NCI-H2227 (cell line): ENCODE results near the gene FCHSD2.
A peak's percentile ranks its signal among the peaks of the same experiment; 100 is the strongest.
"Not testable (repeated sequence)": the region's sequence is repeated elsewhere in the genome, so short reads cannot be mapped to it uniquely, and the experiment has no call there.

Experiments
- DNase-seq: peaks from one replicate; lab custom pipeline; 2025; ENCODE audit not compliant: unreplicated experiment; lab: John Stamatoyannopoulos, UW

The FCHSD2 gene

DNA sequence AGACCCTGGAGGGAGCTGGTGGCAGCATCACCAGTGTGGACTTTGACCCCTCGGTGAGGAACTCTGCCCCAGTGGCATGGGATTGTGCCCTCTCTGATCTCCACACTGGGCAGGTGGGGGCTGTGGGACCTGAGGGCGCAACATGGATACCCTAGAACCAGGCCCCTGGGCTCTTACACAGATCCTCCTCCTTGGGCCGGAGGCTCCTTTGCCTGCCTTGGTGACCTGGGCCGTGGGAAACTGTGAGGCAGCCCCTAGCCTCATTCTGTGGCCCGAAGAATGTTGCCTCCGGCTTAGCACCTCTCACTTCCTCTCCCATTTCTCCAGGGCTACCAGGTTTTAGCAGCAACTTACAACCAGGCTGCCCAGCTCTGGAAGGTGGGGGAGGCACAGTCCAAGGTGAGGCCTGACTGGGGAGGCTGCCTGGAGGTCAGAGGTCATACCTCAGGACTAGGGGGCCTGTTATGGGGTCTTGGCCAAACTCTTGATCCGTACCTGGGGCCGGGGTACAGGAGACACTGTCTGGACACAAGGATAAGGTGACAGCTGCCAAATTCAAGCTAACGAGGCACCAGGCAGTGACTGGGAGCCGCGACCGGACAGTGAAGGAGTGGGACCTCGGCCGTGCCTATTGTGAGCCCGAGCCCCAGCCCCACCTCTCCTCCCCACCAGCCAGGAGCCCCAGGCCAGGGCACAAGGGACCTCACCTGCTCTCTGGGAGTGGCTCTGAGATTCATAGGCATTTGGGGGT is 315.8 kb downstream of the FCHSD2 start:
- no peak for DNase-seq

DNA sequence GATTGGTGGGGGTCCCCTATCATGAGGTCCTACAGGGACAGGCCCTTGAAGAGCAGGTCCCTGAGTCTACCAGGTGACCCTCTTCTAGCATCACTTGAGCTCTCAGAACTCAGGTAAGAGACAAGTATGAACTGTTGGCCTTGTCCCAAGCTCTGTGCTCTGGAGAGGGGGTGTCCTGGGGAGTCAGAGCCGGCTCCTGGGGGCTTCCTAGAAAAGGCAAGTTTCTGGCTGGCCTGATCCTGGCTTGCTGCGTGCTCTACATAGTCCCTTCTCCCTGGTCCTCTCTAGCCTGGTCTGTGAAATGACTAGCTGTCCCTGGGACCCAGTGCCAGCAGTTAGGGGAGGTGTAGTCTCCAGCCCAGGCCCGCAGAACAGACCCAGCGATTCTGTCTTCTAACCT is 316.5 kb downstream of the FCHSD2 start:
- DNase-seq, result no peak

GRCh38 chr11:72824811-72825505 is 317.2 kb downstream of the FCHSD2 start:
- no peak for DNase-seq

- no peak for DNase-seq
These were observed 318.1 kb downstream of the FCHSD2 start for GRCh38 chr11:72824020-72824419.

DNA sequence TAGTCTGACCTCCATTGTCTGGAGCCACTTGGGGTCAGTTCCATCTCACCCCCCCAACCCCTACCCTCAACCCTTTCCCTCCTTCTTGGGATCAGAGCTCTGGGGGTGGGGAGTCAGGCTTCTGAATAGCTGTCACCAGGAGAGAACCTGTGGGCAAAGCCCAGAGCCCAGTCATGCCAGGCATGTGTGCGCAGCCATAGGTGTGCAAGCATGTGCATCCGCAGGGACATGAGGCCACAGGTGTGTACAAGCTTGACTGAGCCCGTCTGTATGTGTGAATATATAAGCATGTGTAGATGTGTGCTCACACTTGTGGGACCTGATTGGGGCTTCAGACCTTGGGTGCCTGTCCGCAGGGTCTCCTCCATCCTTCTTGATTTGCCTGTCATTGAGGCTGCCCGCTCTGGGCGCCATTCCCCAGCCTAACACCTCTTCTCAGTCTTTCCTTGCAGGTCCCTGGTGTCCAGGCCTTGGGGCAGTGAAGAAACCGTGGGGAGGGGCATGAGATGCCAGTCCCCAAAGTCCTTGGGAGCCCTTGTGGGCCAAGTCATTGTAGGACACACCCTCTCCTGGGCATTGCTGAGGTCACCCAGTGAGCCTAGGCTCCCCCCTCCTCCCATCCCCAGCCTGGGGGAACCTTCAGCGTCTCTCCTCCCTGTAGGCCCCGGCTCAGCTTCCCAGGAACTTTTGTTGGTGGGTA is 318.9 kb downstream of the FCHSD2 start:
- DNase-seq, result no peak

GRCh38 chr11:72821920-72822799 is 320.0 kb downstream of the FCHSD2 start:
- DNase-seq, result peak; percentile 99

DNA sequence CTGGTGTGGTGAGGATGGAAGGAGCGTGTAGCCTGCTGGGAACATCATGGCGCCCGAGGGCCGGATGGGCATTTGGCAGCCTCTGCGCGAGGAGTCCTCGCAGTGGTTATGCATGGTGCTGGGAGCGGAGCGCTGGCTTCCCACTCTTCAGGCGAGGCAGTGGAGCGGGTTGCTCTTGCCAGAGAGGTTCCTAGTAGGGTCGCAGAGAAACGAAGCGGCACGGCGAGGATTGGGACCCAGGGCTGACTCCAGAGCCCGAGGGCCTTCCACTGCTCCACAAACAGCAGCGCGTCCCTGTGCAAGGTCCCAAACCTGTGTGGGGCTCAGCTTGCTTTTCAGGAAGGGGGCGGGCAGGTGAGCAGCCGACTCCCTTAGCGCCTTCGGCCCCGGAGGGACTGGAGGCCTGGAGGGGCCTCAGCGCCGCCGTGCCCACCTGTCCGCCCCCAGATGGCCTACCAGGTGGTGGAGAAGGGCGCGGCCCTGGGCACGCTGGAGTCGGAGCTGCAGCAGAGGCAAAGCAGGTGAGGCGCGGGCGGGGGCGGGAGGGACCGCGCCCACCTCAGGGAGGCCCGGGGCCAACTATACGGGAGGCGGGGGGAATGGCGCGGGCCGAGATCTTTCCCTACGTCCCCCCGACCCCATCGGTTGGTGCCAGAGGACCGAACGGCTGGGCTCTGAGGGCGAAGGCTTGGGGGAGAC is 320.7 kb downstream of the FCHSD2 start:
- DNase-seq, result no peak

- DNase-seq, result no peak
These were observed 321.5 kb downstream of the FCHSD2 start for GRCh38 chr11:72820439-72821139.

DNA sequence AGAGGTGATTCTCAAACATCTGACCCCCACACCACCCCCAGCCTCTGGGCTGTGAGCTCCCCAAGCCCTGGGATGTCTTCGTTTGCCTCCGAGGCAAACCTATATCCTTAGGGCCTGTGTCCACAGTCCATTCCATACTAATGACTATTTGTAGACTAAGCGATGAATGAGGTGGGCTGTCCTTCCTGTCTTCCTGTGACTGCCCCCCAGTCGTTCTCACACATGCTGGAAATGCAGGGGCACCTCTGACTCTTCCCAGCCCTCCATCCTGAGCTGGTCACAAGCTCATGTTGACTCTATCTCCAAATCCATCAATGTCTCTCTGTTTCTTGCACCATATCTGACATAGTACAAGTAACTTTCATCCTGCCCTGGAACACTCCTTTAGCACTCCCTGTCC is 323.1 kb downstream of the FCHSD2 start:
- no peak for DNase-seq

DNA sequence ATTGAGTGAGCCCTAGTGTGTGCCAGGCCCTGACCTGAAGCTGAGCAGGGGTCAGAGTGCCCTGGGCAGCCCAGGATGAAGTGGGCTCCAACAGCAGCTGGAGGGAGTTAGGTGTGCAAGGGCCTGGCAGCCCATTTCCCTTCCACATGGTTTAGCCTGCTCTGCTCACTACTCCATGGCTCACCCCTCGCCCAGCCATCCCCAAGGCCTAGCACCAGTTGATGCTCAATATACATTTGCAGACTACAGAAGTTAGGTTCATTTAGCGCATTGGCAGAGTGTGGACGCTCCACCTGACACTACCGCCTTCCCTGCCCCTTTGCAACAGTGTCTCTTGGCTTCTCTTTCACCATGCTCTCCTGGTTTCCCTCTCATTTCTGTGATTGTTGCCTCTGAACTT is 324.2 kb downstream of the FCHSD2 start:
- no peak for DNase-seq

GRCh38 chr11:72816404-72816990 is 325.6 kb downstream of the FCHSD2 start:
- no peak for DNase-seq

GRCh38 chr11:72815110-72815618 is 327.0 kb downstream of the FCHSD2 start:
- DNase-seq, result no peak

GRCh38 chr11:72814286-72815109 is 327.6 kb downstream of the FCHSD2 start, which contains the start of gene ATG16L2:
Gene ATG16L2, plus strand, starts transcription at chr11:72814411. Its CDS starts 35 bp downstream, at chr11:72814446.
- peak; percentile 92 for DNase-seq

DNA sequence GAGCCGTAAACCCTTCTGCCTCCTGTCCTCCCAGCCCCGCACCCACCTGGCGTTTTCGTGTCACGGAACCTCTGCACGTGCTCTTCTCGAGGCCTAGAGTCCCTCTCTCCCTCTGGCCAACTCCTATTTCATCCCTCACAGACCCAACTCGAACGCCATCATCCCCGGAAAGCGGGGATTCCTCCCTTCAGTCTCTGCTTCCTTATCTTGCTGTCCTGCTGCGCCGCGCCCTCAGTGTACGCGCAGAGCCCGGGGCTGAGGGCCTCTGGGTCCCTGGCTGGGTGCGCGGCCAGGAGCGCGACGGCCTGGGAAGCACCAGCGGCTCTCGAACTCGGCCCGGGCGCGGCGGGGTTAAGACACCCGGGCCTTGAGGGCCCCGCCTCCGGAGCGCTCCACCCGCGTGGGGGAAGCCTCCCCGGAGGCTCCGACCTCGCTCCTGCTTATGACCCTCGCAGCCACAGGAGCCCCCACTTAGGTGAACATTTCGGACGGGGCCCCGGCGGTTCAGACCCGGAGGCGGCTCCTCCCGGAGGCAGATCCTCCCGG is 328.3 kb downstream of the FCHSD2 start:
- DNase-seq, result peak; percentile 90

DNA sequence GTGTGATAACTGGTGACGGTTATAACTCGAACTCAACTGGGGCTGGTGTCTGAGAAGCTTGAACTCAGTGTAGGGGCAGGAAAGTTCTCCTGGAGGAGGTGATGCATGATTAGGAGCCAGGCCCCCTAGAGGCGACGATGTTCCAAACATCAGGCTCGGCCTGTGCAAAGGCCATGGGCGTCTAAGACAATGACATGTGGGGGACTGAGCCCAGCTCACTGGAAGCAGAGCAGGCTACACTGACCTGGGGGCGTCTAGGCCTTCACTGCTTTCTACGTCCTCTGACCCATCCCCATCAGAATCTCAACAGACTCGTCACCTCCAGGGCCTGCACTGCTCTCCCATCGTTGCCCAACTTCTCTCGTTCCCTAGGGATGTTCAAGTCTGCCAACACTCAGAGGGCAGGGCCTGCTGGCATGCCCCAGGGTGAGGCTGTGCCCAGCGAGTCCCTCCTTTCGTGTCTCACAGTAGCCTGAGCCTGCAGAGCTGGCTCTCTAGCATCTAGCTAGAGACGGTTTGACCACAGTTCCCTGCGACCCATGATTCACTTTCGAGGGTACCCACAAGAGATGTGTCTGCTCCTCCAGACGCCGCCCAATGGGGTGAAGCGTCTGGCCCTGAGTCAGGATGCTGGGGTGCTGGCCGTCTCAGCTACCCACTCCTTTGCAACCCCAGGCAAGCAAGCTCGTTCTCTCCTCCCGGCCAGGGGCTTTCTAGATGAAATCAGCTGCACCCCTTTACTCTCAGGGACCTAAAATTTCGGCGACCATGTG is 329.0 kb downstream of the FCHSD2 start:
- peak; percentile 55 for DNase-seq

GRCh38 chr11:72812604-72812966 is 329.5 kb downstream of the FCHSD2 start:
- peak; percentile 58 for DNase-seq

GRCh38 chr11:72811686-72812085 is 330.4 kb downstream of the FCHSD2 start:
- DNase-seq, result not testable (repeated sequence)
